ENCODE measurements around the gene OCA2.

DNA sequence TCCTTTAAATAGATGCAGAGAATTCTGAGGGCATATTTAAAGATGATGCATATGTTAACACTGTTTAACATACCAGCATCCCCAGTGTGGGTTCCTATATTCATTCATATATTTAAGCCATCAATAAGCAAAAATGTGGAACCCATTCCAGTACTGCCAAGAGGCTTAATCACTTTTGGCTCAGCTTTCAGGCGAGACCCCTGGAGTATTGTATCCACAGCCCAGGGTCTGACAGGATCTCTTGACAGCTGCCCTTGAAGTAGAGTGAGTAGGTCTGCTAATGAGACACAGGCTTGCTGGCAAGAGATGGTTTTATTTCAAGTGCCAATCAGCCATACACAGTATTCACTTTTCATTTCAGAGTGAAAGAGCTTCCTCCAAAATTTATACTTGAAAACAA, 367.3 kb downstream of the OCA2 start:
- TF ChIP-seq, protein P1, sequence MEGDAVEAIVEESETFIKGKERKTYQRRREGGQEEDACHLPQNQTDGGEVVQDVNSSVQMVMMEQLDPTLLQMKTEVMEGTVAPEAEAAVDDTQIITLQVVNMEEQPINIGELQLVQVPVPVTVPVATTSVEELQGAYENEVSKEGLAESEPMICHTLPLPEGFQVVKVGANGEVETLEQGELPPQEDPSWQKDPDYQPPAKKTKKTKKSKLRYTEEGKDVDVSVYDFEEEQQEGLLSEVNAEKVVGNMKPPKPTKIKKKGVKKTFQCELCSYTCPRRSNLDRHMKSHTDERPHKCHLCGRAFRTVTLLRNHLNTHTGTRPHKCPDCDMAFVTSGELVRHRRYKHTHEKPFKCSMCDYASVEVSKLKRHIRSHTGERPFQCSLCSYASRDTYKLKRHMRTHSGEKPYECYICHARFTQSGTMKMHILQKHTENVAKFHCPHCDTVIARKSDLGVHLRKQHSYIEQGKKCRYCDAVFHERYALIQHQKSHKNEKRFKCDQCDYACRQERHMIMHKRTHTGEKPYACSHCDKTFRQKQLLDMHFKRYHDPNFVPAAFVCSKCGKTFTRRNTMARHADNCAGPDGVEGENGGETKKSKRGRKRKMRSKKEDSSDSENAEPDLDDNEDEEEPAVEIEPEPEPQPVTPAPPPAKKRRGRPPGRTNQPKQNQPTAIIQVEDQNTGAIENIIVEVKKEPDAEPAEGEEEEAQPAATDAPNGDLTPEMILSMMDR (IDR thresholded peaks at IDR 0.05): no peak
- TF ChIP-seq POLR2A (IDR thresholded peaks at IDR 0.05): no peak
